KMS-11 (cell line): ENCODE measurements around the gene OR2D3.

Experiments used
- H2AFZ ChIP-seq: fragments of 200-600 bp; sonication (generic); 2 replicates; pipeline ENCODE4 v1.6.1; 2016; ENCODE audit warnings: antibody characterized with exemption, mixed run types, low read depth
- H3K27ac ChIP-seq: fragments of 200-600 bp; sonication (generic); 2 replicates; pipeline ENCODE4 v1.6.1; 2016; ENCODE audit warnings: mild to moderate bottlenecking, mixed run types
- H3K27me3 ChIP-seq: fragments of 200-600 bp; sonication (generic); 2 replicates; pipeline ENCODE4 v1.6.1; 2017; ENCODE audit warnings: mild to moderate bottlenecking, low read depth, mixed run types, moderate library complexity; ENCODE audit not compliant: insufficient read depth
- H3K36me3 ChIP-seq: fragments of 200-600 bp; sonication (generic); 2 replicates; pipeline ENCODE4 v1.6.1; 2017; ENCODE audit warnings: mild to moderate bottlenecking, mixed run types; ENCODE audit not compliant: insufficient read depth
- H3K4me1 ChIP-seq: fragments of 200-600 bp; sonication (generic); 2 replicates; pipeline ENCODE4 v1.6.1; 2016; ENCODE audit warnings: mild to moderate bottlenecking, low read depth, mixed run types; ENCODE audit not compliant: poor library complexity, severe bottlenecking
- H3K4me2 ChIP-seq: fragments of 200-600 bp; sonication (generic); 2 replicates; pipeline ENCODE4 v1.7.0; 2016; ENCODE audit warnings: mild to moderate bottlenecking, mixed run types
- H3K4me3 ChIP-seq: fragments of 200-600 bp; sonication (generic); IDR thresholded peaks from 2 replicates; pipeline ENCODE4 v1.6.1; 2017; ENCODE audit warnings: low read depth, low read length, mixed read lengths; ENCODE audit not compliant: insufficient read depth
- H3K79me2 ChIP-seq: fragments of 200-600 bp; sonication (generic); 2 replicates; pipeline ENCODE4 v1.6.1; 2016; ENCODE audit warnings: low read depth, mixed run types; ENCODE audit not compliant: insufficient read depth
- H3K9ac ChIP-seq: fragments of 200-600 bp; sonication (generic); 2 replicates; pipeline ENCODE4 v1.6.1; 2016; ENCODE audit warnings: mild to moderate bottlenecking, mixed run types
- H4K20me1 ChIP-seq: fragments of 200-600 bp; sonication (generic); 2 replicates; pipeline ENCODE4 v1.6.1; 2016; ENCODE audit warnings: mild to moderate bottlenecking, mixed run types; ENCODE audit not compliant: insufficient read depth
- CTCF ChIP-seq: fragments of 200-600 bp; sonication (generic); conservative IDR thresholded peaks from 2 replicates; pipeline ENCODE4 v1.6.1; 2017; ENCODE audit warnings: low read depth, mild to moderate bottlenecking, antibody characterized with exemption, low read length, moderate library complexity, mixed read lengths

Gene OR2D3

GRCh38 chr11:6925636-6926207 lies 4.9 kb downstream of the OR2D3 start:
- Histone ChIP-seq H3K9ac (peak overlapping the region; percentile 78; the same call in 1 of the 2 replicates), H3K27ac (peak overlapping the region; percentile 71; the same call in 1 of the 2 replicates), H2AFZ (peak overlapping the region; percentile 98)

GRCh38 chr11:6926208-6927029 lies 5.6 kb downstream of the OR2D3 start, which contains the start of gene ZNF215:
ZNF215 (plus strand) TSS chr11:6926426; CDS start chr11:6932273, 5,847 bp downstream.
- peak within 1 kb of the TSS; percentile 71 for H3K27ac ChIP-seq
- no peak within 1 kb of the TSS for H3K4me3 ChIP-seq
- H3K36me3 ChIP-seq = no peaks in the 10 kb centered on the region
- H3K79me2 ChIP-seq = peaks cover 18% of the 10 kb centered on the region; the same call in 1 of the 2 replicates
- peak within 1 kb of the TSS; percentile 98 for H2AFZ ChIP-seq
- peak within 1 kb of the TSS; percentile 78 for H3K9ac ChIP-seq
- no peaks in the 10 kb centered on the region for H4K20me1 ChIP-seq
- TF ChIP-seq CTCF = no peak
- peak within 1 kb of the TSS; percentile 86 for H3K4me2 ChIP-seq
- peaks cover 20% of the 10 kb centered on the region for H3K4me1 ChIP-seq
- H3K27me3 ChIP-seq = no peaks in the 10 kb centered on the region

More at GRCh38 chr11:6925636-6926207, 4.9 kb downstream of the OR2D3 start:
- H3K4me3 ChIP-seq = no peak overlapping the region
- H4K20me1 ChIP-seq = no peaks in the 10 kb centered on the region
- peaks cover 18% of the 10 kb centered on the region; the same call in 1 of the 2 replicates for H3K79me2 ChIP-seq
- H3K4me1 ChIP-seq = peaks cover 20% of the 10 kb centered on the region
- peak overlapping the region; percentile 86 for H3K4me2 ChIP-seq
- H3K36me3 ChIP-seq = no peaks in the 10 kb centered on the region
- TF ChIP-seq CTCF = no peak
- no peaks in the 10 kb centered on the region for H3K27me3 ChIP-seq

GRCh38 chr11:6927030-6927617 lies 6.3 kb downstream of the OR2D3 start:
- Histone ChIP-seq H3K79me2 (peaks cover 18% of the 10 kb centered on the region; the same call in 1 of the 2 replicates), H3K9ac (peak overlapping the region; percentile 78), H3K4me1 (peaks cover 20% of the 10 kb centered on the region), H3K4me2 (peak overlapping the region; percentile 86), H3K4me3 (no peak overlapping the region), H3K36me3 (peaks cover under 1% of the 10 kb centered on the region; the same call in 1 of the 2 replicates), H2AFZ (peak overlapping the region; percentile 98), H3K27ac (peak overlapping the region; percentile 71; the same call in 1 of the 2 replicates), H4K20me1 (no peaks in the 10 kb centered on the region), H3K27me3 (no peaks in the 10 kb centered on the region)
- no peak for TF ChIP-seq CTCF

GRCh38 chr11:6928916-6929315 lies 8.1 kb downstream of the OR2D3 start:
- Histone ChIP-seq H3K27ac (no peak overlapping the region), H4K20me1 (no peaks in the 10 kb centered on the region), H3K36me3 (peaks cover 6% of the 10 kb centered on the region; the same call in 1 of the 2 replicates), H3K79me2 (peaks cover 18% of the 10 kb centered on the region; the same call in 1 of the 2 replicates), H3K4me3 (no peak overlapping the region), H3K4me2 (no peak overlapping the region; the same call in 1 of the 2 replicates), H3K27me3 (no peaks in the 10 kb centered on the region), H3K9ac (no peak overlapping the region), H2AFZ (no peak overlapping the region), H3K4me1 (peaks cover 20% of the 10 kb centered on the region)
- no peak for TF ChIP-seq CTCF
